Caco-2 (cell line): Measurements from ENCODE around the gene HTRA2. TPM values are rescaled to one million over a fixed set of nuclear protein-coding genes. Genes with fewer than 3 reads are reported as not detected.

Experiments
- BruUV-seq: library from RNA; stranded (reverse); fragments of 400-500 nt; replicated peaks from 2 replicates; lab custom pipeline; 2021; lab: Mats Ljungman, UMichigan
- CTCF ChIA-PET: fragments of 300-600 bp; sonication (Branson Sonifier 250); formaldehyde crosslinking; loops from one replicate; lab custom pipeline; 2022; ENCODE audit warnings: antibody characterized with exemption; lab: Charles Lee
- POLR2A ChIA-PET: fragments of 300-600 bp; sonication (Branson Sonifier 250); formaldehyde crosslinking; loops from one replicate; lab custom pipeline; 2022; ENCODE audit warnings: antibody characterized with exemption; lab: Charles Lee
- DNase-seq, 2 experiments: peaks; one replicate each; pipeline versions ENCODE4 v3.0.0 to v3.0.0-alpha.2; 2020 to 2022
- H3K27me3 ChIP-seq: replicated peaks from 2 replicates; pipeline ENCODE4 v1.6.0; 2011; ENCODE audit warnings: low read length; ENCODE audit not compliant: control insufficient read depth, insufficient read depth
- H3K36me3 ChIP-seq: 2 replicates; pipeline ENCODE4 v1.5.1; 2011; ENCODE audit warnings: low read length; ENCODE audit not compliant: control insufficient read depth, insufficient read depth
- H3K4me1 ChIP-seq: fragments of 250-450 bp; sonication (Bioruptor Pico); 2 replicates; pipeline ENCODE4 v1.5.1; 2020; ENCODE audit warnings: mild to moderate bottlenecking
- H3K4me3 ChIP-seq: 2 replicates; pipeline ENCODE4 v1.5.1; 2011; ENCODE audit warnings: low read depth, mild to moderate bottlenecking, control low read depth, low read length
- H3K9me3 ChIP-seq: fragments of 250-450 bp; sonication (Bioruptor Pico); 2 replicates; pipeline ENCODE4 v1.5.1; 2020; ENCODE audit warnings: mild to moderate bottlenecking, moderate library complexity
- H3K27ac Mint-ChIP-seq: one replicate; pipeline ENCODE4 v1.8.0; 2022; ENCODE audit warnings: mixed read lengths; ENCODE audit not compliant: unreplicated experiment
- H3K27me3 Mint-ChIP-seq: one replicate; pipeline ENCODE4 v1.8.0; 2022; ENCODE audit warnings: mixed read lengths; ENCODE audit not compliant: insufficient read depth, unreplicated experiment
- H3K36me3 Mint-ChIP-seq: one replicate; pipeline ENCODE4 v1.8.0; 2022; ENCODE audit warnings: mild to moderate bottlenecking, mixed read lengths; ENCODE audit not compliant: insufficient read depth, unreplicated experiment
- H3K4me1 Mint-ChIP-seq: one replicate; pipeline ENCODE4 v1.8.0; 2022; ENCODE audit warnings: low read depth, mixed read lengths; ENCODE audit not compliant: unreplicated experiment
- H3K4me3 Mint-ChIP-seq: one replicate; pipeline ENCODE4 v1.8.0; 2022; ENCODE audit warnings: mild to moderate bottlenecking, moderate library complexity, mixed read lengths; ENCODE audit not compliant: unreplicated experiment
- H3K9me3 Mint-ChIP-seq: one replicate; pipeline ENCODE4 v1.8.0; 2022; ENCODE audit warnings: mixed read lengths; ENCODE audit not compliant: unreplicated experiment
- CTCF ChIP-seq, 2 experiments: fragments of 200-600 bp in 1 of 2; IDR thresholded peaks; 1 replicate in 1 of 2; 2 replicates in 1 of 2; pipeline versions ENCODE4 v1.5.1 to v1.8.0; 2011 to 2022; ENCODE audit warnings: antibody characterized with exemption in 1 of 2, control low read depth in 1 of 2, inconsistent platforms in 1 of 2, low read depth in 1 of 2, low read length in 1 of 2, mild to moderate bottlenecking in 1 of 2, moderate library complexity in 1 of 2; ENCODE audit not compliant: insufficient read depth in 1 of 2, severe bottlenecking in 1 of 2, unreplicated experiment in 1 of 2
- intact Hi-C: fragments of 100-400 bp; cut with micrococcal nuclease; formaldehyde crosslinking; loops from one replicate; pipeline ENCODE4 v1.10.0; 2022; ENCODE audit not compliant: unreplicated experiment
- total RNA-seq: library from RNA; stranded (reverse); gene quantifications from 2 replicates; pipeline ENCODE4 v1.2.3, GENCODE V29; 2022

The HTRA2 gene
- total RNA-seq, 1 experiment from 2014 or later: 27.3 TPM

- Histone ChIP-seq H3K27me3 (no peaks in the 10 kb centered on the region), H3K9me3 (no peaks in the 10 kb centered on the region), H3K4me3 (no peak overlapping the region), H3K4me1 (no peaks in the 10 kb centered on the region), H3K36me3 (no peaks in the 10 kb centered on the region)
- no peak for DNase-seq
- no peaks in the 10 kb centered on the region for H3K9me3 Mint-ChIP-seq
- intact Hi-C loops: no loop called here
- CTCF ChIA-PET: no interaction called here
- POLR2A ChIA-PET: interaction anchor here (0.5 kb wide), 1 partner anchor 96 kb away, joined by 4 read pairs; no protein-coding TSS in a partner anchor
- no TSS peak for BruUV-seq
- peaks cover 7% of the 10 kb centered on the region for H3K4me1 Mint-ChIP-seq
- H3K27me3 Mint-ChIP-seq: no peaks in the 10 kb centered on the region
- H3K27ac Mint-ChIP-seq: no peak overlapping the region
- no peak overlapping the region for H3K4me3 Mint-ChIP-seq
- TF ChIP-seq CTCF (IDR thresholded peaks at IDR 0.05; ENCODE audit: insufficient read depth in 1 of 2, low read depth in 1 of 2, low read length in 1 of 2, severe bottlenecking in 1 of 2, unreplicated experiment in 1 of 2): no peak
- no peaks in the 10 kb centered on the region for H3K36me3 Mint-ChIP-seq
These were observed 52.5 kb downstream of the HTRA2 start for GRCh38 chr2:74582184-74582583.

Other genes starting within 250 kb of the HTRA2 start
- gene SLC4A5, start 186.5 kb upstream of the HTRA2 start, total RNA-seq: 1.9 and 2.2 TPM in 2 replicates
- gene DCTN1, start 149.6 kb upstream of the HTRA2 start, total RNA-seq: 132 and 139 TPM in 2 replicates
- gene C2orf81, start 108.3 kb upstream of the HTRA2 start, total RNA-seq: 0.84 and 1.7 TPM in 2 replicates
- 8.4 and 9.9 TPM in 2 replicates for gene WDR54, start 108.2 kb upstream of the HTRA2 start, total RNA-seq
- 123 and 139 TPM in 2 replicates for gene RTKN, start 88.0 kb upstream of the HTRA2 start, total RNA-seq
- gene INO80B, start 74.8 kb upstream of the HTRA2 start, total RNA-seq: 25.2 and 29.1 TPM in 2 replicates
- 53.4 and 54.8 TPM in 2 replicates for gene WBP1, start 71.5 kb upstream of the HTRA2 start, total RNA-seq
- 70.5 and 71.1 TPM in 2 replicates for gene MOGS, start 64.6 kb upstream of the HTRA2 start, total RNA-seq
- 88.4 and 102 TPM in 2 replicates for gene MRPL53, start 57.3 kb upstream of the HTRA2 start, total RNA-seq
- 39.0 and 47.1 TPM in 2 replicates for gene CCDC142, start 46.9 kb upstream of the HTRA2 start, total RNA-seq
- gene TTC31, start 46.9 kb upstream of the HTRA2 start, total RNA-seq: 31.3 and 32.4 TPM in 2 replicates
- gene LBX2, start 30.3 kb upstream of the HTRA2 start, total RNA-seq: 11.1 and 11.4 TPM in 2 replicates
- 27.0 and 29.7 TPM in 2 replicates for gene PCGF1, start 22.2 kb upstream of the HTRA2 start, total RNA-seq
- 0.68 and 0.72 TPM in 2 replicates for gene TLX2, start 15.5 kb upstream of the HTRA2 start, total RNA-seq
- 0.50 and 1.4 TPM in 2 replicates for gene DQX1, start 3.7 kb upstream of the HTRA2 start, total RNA-seq
- gene AUP1, start 227 bp upstream of the HTRA2 start, total RNA-seq: 154 and 156 TPM in 2 replicates
- 13.8 and 15.9 TPM in 2 replicates for gene LOXL3, start 24.0 kb downstream of the HTRA2 start, total RNA-seq
- gene DOK1, start 24.8 kb downstream of the HTRA2 start, total RNA-seq: 5.1 and 5.5 TPM in 2 replicates
- gene M1AP, start 118.4 kb downstream of the HTRA2 start, total RNA-seq: not detected in 2 replicates
- 6.2 and 7.6 TPM in 2 replicates for gene SEMA4F, start 124.3 kb downstream of the HTRA2 start, total RNA-seq